ENCODE data around the gene CENPM. TPM values are rescaled to one million over a fixed set of nuclear protein-coding genes. Genes with fewer than 3 reads are reported as not detected.

CENPM gene, protein sequence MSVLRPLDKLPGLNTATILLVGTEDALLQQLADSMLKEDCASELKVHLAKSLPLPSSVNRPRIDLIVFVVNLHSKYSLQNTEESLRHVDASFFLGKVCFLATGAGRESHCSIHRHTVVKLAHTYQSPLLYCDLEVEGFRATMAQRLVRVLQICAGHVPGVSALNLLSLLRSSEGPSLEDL
- polyA plus RNA-seq (1.7 and 2.1 TPM in 2 replicates), polyA minus RNA-seq (0.93 and 1.9 TPM in 2 replicates)

DNA sequence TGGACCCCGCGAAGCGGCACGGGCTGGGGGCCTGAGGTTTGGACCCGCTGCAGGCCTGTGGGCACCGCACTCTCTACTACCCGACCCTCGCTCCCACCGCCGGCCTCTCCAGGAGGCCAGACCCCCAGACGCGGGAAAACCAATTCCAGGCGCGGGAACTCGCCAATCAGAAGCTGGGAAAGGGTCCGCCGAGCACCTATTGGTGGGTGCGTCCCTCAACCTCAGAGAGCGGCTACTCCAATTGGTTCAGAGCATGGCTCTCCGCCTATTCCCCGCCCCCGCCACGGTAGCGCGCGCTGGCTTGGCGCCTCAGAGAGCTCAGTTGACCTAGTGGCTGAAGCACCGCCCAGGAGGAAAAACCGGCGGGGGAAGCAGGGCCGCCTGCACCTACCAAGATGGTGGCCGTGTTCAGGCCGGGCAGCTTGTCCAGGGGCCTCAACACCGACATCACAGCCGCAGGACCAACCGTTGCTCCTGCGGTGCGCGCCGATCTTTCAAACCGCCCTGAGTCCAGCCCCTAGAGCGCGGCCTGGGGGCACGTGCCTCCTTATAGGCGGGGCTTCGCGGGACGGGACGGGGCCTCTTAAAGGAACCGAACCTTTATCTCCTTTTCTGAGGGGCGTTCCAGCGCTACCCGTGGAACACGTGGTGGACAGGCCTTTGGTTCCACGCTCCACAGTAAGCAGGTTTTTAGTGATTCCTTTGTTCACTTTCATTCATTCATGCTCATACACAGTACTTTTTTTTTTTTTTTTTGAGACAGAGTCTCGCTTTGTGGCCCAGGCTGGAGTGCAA is at the start of gene CENPM:
Gene CENPM (minus strand): TSS at position 524 of the 795 bp plus-strand sequence. CDS start 76 bp downstream, at position 448.
- no peaks in the 10 kb centered on the region for H3K9me3 ChIP-seq (ENCODE audit: low read length)
- H3K4me2 ChIP-seq (ENCODE audit: low read length): peak within 1 kb of the TSS; percentile 63
- no peaks in the 10 kb centered on the region for H3K9me2 ChIP-seq (ENCODE audit: insufficient read depth, low read length)
- no peaks in the 10 kb centered on the region for H3K36me3 ChIP-seq (ENCODE audit: insufficient read depth, low read length)
- H3K27me3 ChIP-seq (ENCODE audit: insufficient read depth, low read depth, low read length): no peaks in the 10 kb centered on the region
- no peak for TF ChIP-seq TAF1 (IDR thresholded peaks at IDR 0.05; ENCODE audit: low read depth)
- peak; percentile 99 for TF ChIP-seq MXI1 (conservative IDR thresholded peaks at IDR 0.05; ENCODE audit: poor library complexity, severe bottlenecking)
- TF ChIP-seq EP300 (conservative IDR thresholded peaks at IDR 0.05; ENCODE audit: poor library complexity, severe bottlenecking): no peak
- peak; percentile 33 for TF ChIP-seq RAD21 (conservative IDR thresholded peaks at IDR 0.05)
- TF ChIP-seq, protein P1, sequence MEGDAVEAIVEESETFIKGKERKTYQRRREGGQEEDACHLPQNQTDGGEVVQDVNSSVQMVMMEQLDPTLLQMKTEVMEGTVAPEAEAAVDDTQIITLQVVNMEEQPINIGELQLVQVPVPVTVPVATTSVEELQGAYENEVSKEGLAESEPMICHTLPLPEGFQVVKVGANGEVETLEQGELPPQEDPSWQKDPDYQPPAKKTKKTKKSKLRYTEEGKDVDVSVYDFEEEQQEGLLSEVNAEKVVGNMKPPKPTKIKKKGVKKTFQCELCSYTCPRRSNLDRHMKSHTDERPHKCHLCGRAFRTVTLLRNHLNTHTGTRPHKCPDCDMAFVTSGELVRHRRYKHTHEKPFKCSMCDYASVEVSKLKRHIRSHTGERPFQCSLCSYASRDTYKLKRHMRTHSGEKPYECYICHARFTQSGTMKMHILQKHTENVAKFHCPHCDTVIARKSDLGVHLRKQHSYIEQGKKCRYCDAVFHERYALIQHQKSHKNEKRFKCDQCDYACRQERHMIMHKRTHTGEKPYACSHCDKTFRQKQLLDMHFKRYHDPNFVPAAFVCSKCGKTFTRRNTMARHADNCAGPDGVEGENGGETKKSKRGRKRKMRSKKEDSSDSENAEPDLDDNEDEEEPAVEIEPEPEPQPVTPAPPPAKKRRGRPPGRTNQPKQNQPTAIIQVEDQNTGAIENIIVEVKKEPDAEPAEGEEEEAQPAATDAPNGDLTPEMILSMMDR (IDR thresholded peaks at IDR 0.05; ENCODE audit: poor library complexity, severe bottlenecking): peak; percentile 48
- TF ChIP-seq POLR2AphosphoS5 (IDR thresholded peaks at IDR 0.05): peak; percentile 48
- TF ChIP-seq EZH2 (IDR thresholded peaks at IDR 0.05; ENCODE audit: borderline replicate concordance, insufficient read depth, low read length, poor library complexity, severe bottlenecking): no peak
- TF ChIP-seq SMC3 (conservative IDR thresholded peaks at IDR 0.05; ENCODE audit: poor library complexity): no peak
- TF ChIP-seq, protein P2, sequence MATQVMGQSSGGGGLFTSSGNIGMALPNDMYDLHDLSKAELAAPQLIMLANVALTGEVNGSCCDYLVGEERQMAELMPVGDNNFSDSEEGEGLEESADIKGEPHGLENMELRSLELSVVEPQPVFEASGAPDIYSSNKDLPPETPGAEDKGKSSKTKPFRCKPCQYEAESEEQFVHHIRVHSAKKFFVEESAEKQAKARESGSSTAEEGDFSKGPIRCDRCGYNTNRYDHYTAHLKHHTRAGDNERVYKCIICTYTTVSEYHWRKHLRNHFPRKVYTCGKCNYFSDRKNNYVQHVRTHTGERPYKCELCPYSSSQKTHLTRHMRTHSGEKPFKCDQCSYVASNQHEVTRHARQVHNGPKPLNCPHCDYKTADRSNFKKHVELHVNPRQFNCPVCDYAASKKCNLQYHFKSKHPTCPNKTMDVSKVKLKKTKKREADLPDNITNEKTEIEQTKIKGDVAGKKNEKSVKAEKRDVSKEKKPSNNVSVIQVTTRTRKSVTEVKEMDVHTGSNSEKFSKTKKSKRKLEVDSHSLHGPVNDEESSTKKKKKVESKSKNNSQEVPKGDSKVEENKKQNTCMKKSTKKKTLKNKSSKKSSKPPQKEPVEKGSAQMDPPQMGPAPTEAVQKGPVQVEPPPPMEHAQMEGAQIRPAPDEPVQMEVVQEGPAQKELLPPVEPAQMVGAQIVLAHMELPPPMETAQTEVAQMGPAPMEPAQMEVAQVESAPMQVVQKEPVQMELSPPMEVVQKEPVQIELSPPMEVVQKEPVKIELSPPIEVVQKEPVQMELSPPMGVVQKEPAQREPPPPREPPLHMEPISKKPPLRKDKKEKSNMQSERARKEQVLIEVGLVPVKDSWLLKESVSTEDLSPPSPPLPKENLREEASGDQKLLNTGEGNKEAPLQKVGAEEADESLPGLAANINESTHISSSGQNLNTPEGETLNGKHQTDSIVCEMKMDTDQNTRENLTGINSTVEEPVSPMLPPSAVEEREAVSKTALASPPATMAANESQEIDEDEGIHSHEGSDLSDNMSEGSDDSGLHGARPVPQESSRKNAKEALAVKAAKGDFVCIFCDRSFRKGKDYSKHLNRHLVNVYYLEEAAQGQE (IDR thresholded peaks at IDR 0.05; ENCODE audit: borderline replicate concordance): peak; percentile 24
- H3K4me3 ChIP-seq (ENCODE audit: low read length): peak within 1 kb of the TSS; percentile 92
- peak within 1 kb of the TSS; percentile 44 for H3K27ac ChIP-seq (ENCODE audit: low read length)
- H2AFZ ChIP-seq (ENCODE audit: low read depth, low read length): peak within 1 kb of the TSS; percentile 53
- no peaks in the 10 kb centered on the region for H3F3A ChIP-seq (ENCODE audit: insufficient read depth, low read length, poor library complexity, severe bottlenecking)
- peak within 1 kb of the TSS; percentile 52 for H3K9ac ChIP-seq (ENCODE audit: low read length)
- no peaks in the 10 kb centered on the region for H4K20me1 ChIP-seq (ENCODE audit: insufficient read depth)
- H3K79me2 ChIP-seq (replicated peaks; ENCODE audit: insufficient read depth, low read length): no peaks in the 10 kb centered on the region

DNA sequence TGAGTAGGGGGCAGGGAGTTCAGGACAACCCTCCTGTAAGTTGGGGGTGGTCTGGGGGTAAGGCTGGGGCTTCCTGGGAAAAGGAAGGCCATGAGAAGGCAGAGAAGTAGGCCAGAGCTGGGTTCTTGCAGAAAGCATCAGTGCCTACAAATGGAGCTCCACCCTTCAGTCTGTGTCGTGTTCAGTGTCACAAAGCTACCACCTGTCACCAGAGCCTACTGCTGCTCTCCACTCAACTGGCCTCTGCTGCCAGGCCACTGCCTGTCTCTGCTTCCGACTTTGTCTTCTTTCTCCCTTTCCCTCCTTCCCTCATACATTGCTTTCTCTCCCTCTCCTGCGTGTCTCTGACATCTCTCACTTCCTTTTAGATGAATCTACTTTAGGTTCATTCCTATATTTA is 48.3 kb upstream of the CENPM start:
- Histone ChIP-seq H3K4me2 (ENCODE audit: low read length) (no peak overlapping the region), H3K27me3 (ENCODE audit: insufficient read depth, low read depth, low read length) (no peaks in the 10 kb centered on the region), H3K36me3 (ENCODE audit: insufficient read depth, low read length) (peaks cover 6% of the 10 kb centered on the region), H3K9me3 (ENCODE audit: low read length) (no peaks in the 10 kb centered on the region), H3K9ac (ENCODE audit: low read length) (no peak overlapping the region), H3K9me2 (ENCODE audit: insufficient read depth, low read length) (no peaks in the 10 kb centered on the region), H3K27ac (ENCODE audit: low read length) (no peak overlapping the region), H4K20me1 (ENCODE audit: insufficient read depth) (no peaks in the 10 kb centered on the region), H3K79me2 (replicated peaks; ENCODE audit: insufficient read depth, low read length) (no peaks in the 10 kb centered on the region), H3K4me3 (ENCODE audit: low read length) (no peak overlapping the region), H3F3A (ENCODE audit: insufficient read depth, low read length, poor library complexity, severe bottlenecking) (no peaks in the 10 kb centered on the region), H2AFZ (ENCODE audit: low read depth, low read length) (no peak overlapping the region)
- TF ChIP-seq, protein P2 (IDR thresholded peaks at IDR 0.05; ENCODE audit: borderline replicate concordance): no peak
- no peak for TF ChIP-seq EZH2 (IDR thresholded peaks at IDR 0.05; ENCODE audit: borderline replicate concordance, insufficient read depth, low read length, poor library complexity, severe bottlenecking)
- no peak for TF ChIP-seq SMC3 (conservative IDR thresholded peaks at IDR 0.05; ENCODE audit: poor library complexity)
- no peak for TF ChIP-seq POLR2AphosphoS5 (IDR thresholded peaks at IDR 0.05)
- no peak for TF ChIP-seq RAD21 (conservative IDR thresholded peaks at IDR 0.05)
- TF ChIP-seq, protein P1 (IDR thresholded peaks at IDR 0.05; ENCODE audit: poor library complexity, severe bottlenecking): no peak
- TF ChIP-seq MXI1 (conservative IDR thresholded peaks at IDR 0.05; ENCODE audit: poor library complexity, severe bottlenecking): no peak
- no peak for TF ChIP-seq TAF1 (IDR thresholded peaks at IDR 0.05; ENCODE audit: low read depth)
- TF ChIP-seq EP300 (conservative IDR thresholded peaks at IDR 0.05; ENCODE audit: poor library complexity, severe bottlenecking): no peak

Measured in neural cell (in vitro differentiated cells).